Measurements from ENCODE around the gene MED7.

MED7 gene

GRCh38 chr5:157100140-157100679, 42.5 kb downstream of the MED7 start:
- FAIRE-seq: no peak

GRCh38 chr5:157088342-157088990, 54.2 kb downstream of the MED7 start:
- FAIRE-seq: no peak
